HepG2 (cell line): ENCODE data around the gene TANGO6. TPM values are rescaled to one million over a fixed set of nuclear protein-coding genes. Genes with fewer than 3 reads are reported as not detected.
A peak's percentile ranks its signal among the peaks of the same experiment; 100 is the strongest.

Experiments
- ASH2L ChIP-seq: fragments of 300-600, 200-600 bp; sonication (generic); IDR thresholded peaks from 2 replicates; pipeline ENCODE4 v1.7.0; 2017; ENCODE audit warnings: low read depth, mild to moderate bottlenecking, moderate library complexity, mixed read lengths, low read length; ENCODE audit not compliant: insufficient read length
- CBX5 ChIP-seq: sonication (generic); formaldehyde crosslinking; IDR thresholded peaks from 2 replicates; pipeline ENCODE4 v1.4.0; 2020; ENCODE audit warnings: missing genetic modification reagents, borderline replicate concordance
- CEBPB ChIP-seq: IDR thresholded peaks from 2 replicates; pipeline ENCODE4 v1.6.1; 2011; ENCODE audit warnings: low read depth, low read length, improper control_type of control experiment, borderline replicate concordance
- CENPX ChIP-seq: sonication (generic); formaldehyde crosslinking; IDR thresholded peaks from 2 replicates; pipeline ENCODE4 v1.9.0; 2021; ENCODE audit warnings: mild to moderate bottlenecking, missing genetic modification reagents, moderate library complexity
- DRAP1 ChIP-seq: IDR thresholded peaks from 2 replicates; pipeline ENCODE4 v1.6.1; 2016; ENCODE audit warnings: missing genetic modification reagents, missing compliant biosample characterization
- ELF3 ChIP-seq: IDR thresholded peaks from 2 replicates; pipeline ENCODE4 v1.6.1; 2016; ENCODE audit warnings: missing genetic modification reagents, missing compliant biosample characterization
- GLMP ChIP-seq: sonication (generic); formaldehyde crosslinking; IDR thresholded peaks from 2 replicates; pipeline ENCODE4 v1.9.0; 2021; ENCODE audit warnings: missing genetic modification reagents, mild to moderate bottlenecking, borderline replicate concordance
- HNRNPL ChIP-seq: fragments of 200-400 bp; formaldehyde crosslinking; IDR thresholded peaks from 2 replicates; pipeline ENCODE4 v1.6.1; 2017; ENCODE audit warnings: mild to moderate bottlenecking, low read depth, low read length
- HOXA7 ChIP-seq: sonication (generic); formaldehyde crosslinking; IDR thresholded peaks from 2 replicates; pipeline ENCODE4 v1.8.1; 2022; ENCODE audit warnings: mild to moderate bottlenecking, missing genetic modification reagents, moderate library complexity
- HOXA9 ChIP-seq: sonication (generic); formaldehyde crosslinking; IDR thresholded peaks from 2 replicates; pipeline ENCODE4 v1.8.1; 2022; ENCODE audit warnings: missing genetic modification reagents, mild to moderate bottlenecking, moderate library complexity, borderline replicate concordance
- KDM2A ChIP-seq: sonication (generic); formaldehyde crosslinking; IDR thresholded peaks from 2 replicates; pipeline ENCODE4 v1.4.0; 2020; ENCODE audit warnings: low read depth, missing genetic modification reagents, borderline replicate concordance
- MAF1 ChIP-seq: sonication (generic); formaldehyde crosslinking; IDR thresholded peaks from 2 replicates; pipeline ENCODE4 v1.5.0; 2020; ENCODE audit warnings: missing genetic modification reagents, borderline replicate concordance
- NFE2L1 ChIP-seq: sonication (generic); formaldehyde crosslinking; IDR thresholded peaks from 2 replicates; pipeline ENCODE4 v1.4.0; 2020; ENCODE audit warnings: missing genetic modification reagents, mild to moderate bottlenecking, borderline replicate concordance
- RAD21 ChIP-seq: fragments of 450-650 bp; formaldehyde crosslinking; IDR thresholded peaks from 2 replicates; pipeline ENCODE4 v1.5.0; 2020; ENCODE audit warnings: mild to moderate bottlenecking
- RAD51 ChIP-seq: fragments of 450-650 bp; IDR thresholded peaks from 2 replicates; pipeline ENCODE4 v1.6.1; 2016; ENCODE audit warnings: borderline replicate concordance
- RXRB ChIP-seq: IDR thresholded peaks from 2 replicates; pipeline ENCODE4 v1.6.1; 2016; ENCODE audit warnings: borderline replicate concordance, missing genetic modification reagents, missing compliant biosample characterization
- SNAPC5 ChIP-seq: sonication (generic); formaldehyde crosslinking; IDR thresholded peaks from 2 replicates; pipeline ENCODE4 v1.8.1; 2023; ENCODE audit warnings: mild to moderate bottlenecking, missing genetic modification reagents, borderline replicate concordance
- TARDBP ChIP-seq: sonication (generic); formaldehyde crosslinking; IDR thresholded peaks from 2 replicates; pipeline ENCODE4 v1.8.0; 2022; ENCODE audit warnings: mild to moderate bottlenecking, missing genetic modification reagents
- TEF ChIP-seq: sonication (generic); formaldehyde crosslinking; IDR thresholded peaks from 2 replicates; pipeline ENCODE4 v1.5.0; 2020; ENCODE audit warnings: missing genetic modification reagents
- ZBTB1 ChIP-seq: sonication (generic); formaldehyde crosslinking; IDR thresholded peaks from 2 replicates; pipeline ENCODE4 v1.4.0; 2020; ENCODE audit warnings: missing genetic modification reagents, borderline replicate concordance
- ZNF10 ChIP-seq: sonication (generic); formaldehyde crosslinking; IDR thresholded peaks from 2 replicates; pipeline ENCODE4 v1.4.0; 2020; ENCODE audit warnings: mild to moderate bottlenecking, low read depth, missing genetic modification reagents, borderline replicate concordance
- ZNF138 ChIP-seq: sonication (generic); formaldehyde crosslinking; IDR thresholded peaks from 2 replicates; pipeline ENCODE4 v1.5.0; 2020; ENCODE audit warnings: mild to moderate bottlenecking, low read depth, missing genetic modification reagents
- ZNF451 ChIP-seq: sonication (generic); formaldehyde crosslinking; IDR thresholded peaks from 2 replicates; pipeline ENCODE4 v1.5.0; 2020; ENCODE audit warnings: mild to moderate bottlenecking, missing genetic modification reagents
- ZNF563 ChIP-seq: sonication (generic); formaldehyde crosslinking; IDR thresholded peaks from 2 replicates; pipeline ENCODE4 v1.8.0; 2022; ENCODE audit warnings: mild to moderate bottlenecking, moderate library complexity, missing genetic modification reagents
- ZNF713 ChIP-seq: sonication (generic); formaldehyde crosslinking; IDR thresholded peaks from 2 replicates; pipeline ENCODE4 v1.4.0; 2020; ENCODE audit warnings: mild to moderate bottlenecking, missing genetic modification reagents
- ZNF720 ChIP-seq: sonication (generic); formaldehyde crosslinking; IDR thresholded peaks from 2 replicates; pipeline ENCODE4 v1.4.0; 2020; ENCODE audit warnings: missing genetic modification reagents
- ZNF749 ChIP-seq: sonication (generic); formaldehyde crosslinking; IDR thresholded peaks from 2 replicates; pipeline ENCODE4 v1.8.0; 2022; ENCODE audit warnings: mild to moderate bottlenecking, missing genetic modification reagents, moderate library complexity, borderline replicate concordance
- polyA plus RNA-seq, 8 experiments: library from polyadenylated mRNA; depleted of rRNA in 3 of 8; stranded (reverse) in 7 of 8; unstranded in 1 of 8; fragments of >200 nt; fragmentation: Illumina TruSeq in 4 of 8; extraction: Trizol in 4 of 8; gene quantifications; 2 replicates each; pipeline versions ENCODE4 v1.2.1 to v1.2.3, GENCODE V29; 2011 to 2016; ENCODE audit warnings: low read depth in 4 of 8, missing spikeins in 1 of 8, mixed read lengths in 1 of 8; ENCODE audit not compliant: insufficient read depth in 1 of 8
- total RNA-seq, 5 experiments: library from RNA; depleted of rRNA; stranded (reverse); fragments of >200 nt; fragmentation: Illumina TruSeq; extraction: Trizol; gene quantifications; 2 replicates each; pipeline ENCODE4 v1.2.3, GENCODE V29; 2016; ENCODE audit warnings: low read depth in 1 of 5

The TANGO6 gene
- total and polyA plus RNA-seq, 2 of the 13 experiments (the other 11 are each of a cell fraction or from before 2014, with no cell fraction given), result 7.2 to 13.3 TPM

- TF ChIP-seq HOXA7 (no peak), ZNF451 (CRISPR knock-in tag) (peak; percentile 89), ELF3 (CRISPR knock-in tag) (peak; percentile 65), CEBPB (no peak), NFE2L1 (CRISPR knock-in tag) (0 out of 2 replicates have a peak, but pooled peaks have one; percentile 28), ZNF749 (CRISPR knock-in tag) (no peak; the same call in 1 of the 2 replicates), ZNF563 (peak; percentile 75), RAD21 (peak; percentile 53), ZNF713 (CRISPR knock-in tag) (peak; percentile 45; the same call in 1 of the 2 replicates), SNAPC5 (CRISPR knock-in tag) (peak; percentile 71; the same call in 1 of the 2 replicates), CBX5 (CRISPR knock-in tag) (peak; percentile 52; the same call in 1 of the 2 replicates), HOXA9 (no peak), RAD51 (no peak), HNRNPL (peak; percentile 81), KDM2A (peak; percentile 94), CENPX (CRISPR knock-in tag) (no peak), MAF1 (0 out of 2 replicates have a peak, but pooled peaks have one; percentile 70), RXRB (CRISPR knock-in tag) (peak; percentile 61), TARDBP (CRISPR knock-in tag) (peak; percentile 93), ZNF720 (no peak), ZNF138 (CRISPR knock-in tag) (no peak; the same call in 1 of the 2 replicates), ZBTB1 (CRISPR knock-in tag) (no peak; the same call in 1 of the 2 replicates), DRAP1 (CRISPR knock-in tag) (peak; percentile 82; the same call in 1 of the 2 replicates), ASH2L (peak; percentile 87), GLMP (CRISPR knock-in tag) (no peak), TEF (CRISPR knock-in tag) (peak; percentile 47), ZNF10 (no peak)
Measured at GRCh38 chr16:68843482-68844210, at the start of gene TANGO6 (continued).
